ENCODE measurements around the gene NDUFB10.
"Not testable (repeated sequence)": the region's sequence is repeated elsewhere in the genome, so short reads cannot be mapped to it uniquely, and the experiment has no call there.

NDUFB10 gene

DNA sequence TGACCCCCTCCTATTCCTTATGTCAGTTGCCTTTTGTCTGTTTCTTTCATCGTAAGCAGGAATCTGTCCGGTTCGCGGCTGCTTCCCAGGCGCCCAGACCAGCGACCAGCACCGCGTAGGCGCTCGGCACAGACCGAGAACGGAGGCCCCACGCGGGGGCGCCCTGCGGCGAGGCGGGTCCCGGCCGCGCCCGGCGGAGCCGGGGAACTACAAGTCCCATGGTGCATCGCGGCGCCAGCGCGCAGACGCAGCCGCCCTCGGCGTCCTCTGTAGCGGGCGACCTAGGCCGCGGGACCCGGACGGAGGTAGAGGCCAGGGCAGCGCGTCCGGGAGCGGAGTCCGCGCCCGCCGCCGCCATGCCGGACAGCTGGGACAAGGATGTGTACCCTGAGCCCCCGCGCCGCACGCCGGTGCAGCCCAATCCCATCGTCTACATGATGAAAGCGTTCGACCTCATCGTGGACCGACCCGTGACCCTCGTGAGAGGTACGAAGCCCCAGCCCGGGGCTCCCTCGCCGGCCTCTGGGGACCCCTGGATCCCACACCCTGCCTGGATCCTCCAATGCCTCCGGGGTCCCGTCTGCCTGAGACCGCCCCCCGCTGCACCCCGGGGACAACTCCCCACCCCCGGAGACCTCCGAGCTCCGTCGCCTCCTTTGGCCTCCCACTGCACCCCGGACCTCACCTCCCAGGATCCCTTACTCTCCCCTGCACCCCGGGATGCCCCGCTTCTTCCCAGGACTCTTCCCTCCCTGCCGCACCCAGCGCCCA is at the start of gene NDUFB10:
Gene NDUFB10, plus strand, starts transcription at position 270 of the 771 bp plus-strand sequence. Its CDS starts 87 bp downstream, at position 357.
- peak; percentile 94 for DNase-seq (ENCODE audit: low spot score)

- DNase-seq (ENCODE audit: low spot score) = no peak
These were observed 49.6 kb upstream of the NDUFB10 start for GRCh38 chr16:1909561-1910231.

GRCh38 chr16:1911467-1912214 is 47.7 kb upstream of the NDUFB10 start:
- DNase-seq (ENCODE audit: low spot score) = no peak

- DNase-seq (ENCODE audit: low spot score) = no peak
These were observed 47.2 kb upstream of the NDUFB10 start for GRCh38 chr16:1912215-1912543.

GRCh38 chr16:1913327-1914083 is 45.8 kb upstream of the NDUFB10 start:
- peak; percentile 73 for DNase-seq (ENCODE audit: low spot score)

- DNase-seq (ENCODE audit: low spot score) = no peak
These were observed 45.2 kb upstream of the NDUFB10 start for GRCh38 chr16:1914084-1914608.

GRCh38 chr16:1914988-1915387 is 44.4 kb upstream of the NDUFB10 start:
- DNase-seq (ENCODE audit: low spot score) = no peak

DNA sequence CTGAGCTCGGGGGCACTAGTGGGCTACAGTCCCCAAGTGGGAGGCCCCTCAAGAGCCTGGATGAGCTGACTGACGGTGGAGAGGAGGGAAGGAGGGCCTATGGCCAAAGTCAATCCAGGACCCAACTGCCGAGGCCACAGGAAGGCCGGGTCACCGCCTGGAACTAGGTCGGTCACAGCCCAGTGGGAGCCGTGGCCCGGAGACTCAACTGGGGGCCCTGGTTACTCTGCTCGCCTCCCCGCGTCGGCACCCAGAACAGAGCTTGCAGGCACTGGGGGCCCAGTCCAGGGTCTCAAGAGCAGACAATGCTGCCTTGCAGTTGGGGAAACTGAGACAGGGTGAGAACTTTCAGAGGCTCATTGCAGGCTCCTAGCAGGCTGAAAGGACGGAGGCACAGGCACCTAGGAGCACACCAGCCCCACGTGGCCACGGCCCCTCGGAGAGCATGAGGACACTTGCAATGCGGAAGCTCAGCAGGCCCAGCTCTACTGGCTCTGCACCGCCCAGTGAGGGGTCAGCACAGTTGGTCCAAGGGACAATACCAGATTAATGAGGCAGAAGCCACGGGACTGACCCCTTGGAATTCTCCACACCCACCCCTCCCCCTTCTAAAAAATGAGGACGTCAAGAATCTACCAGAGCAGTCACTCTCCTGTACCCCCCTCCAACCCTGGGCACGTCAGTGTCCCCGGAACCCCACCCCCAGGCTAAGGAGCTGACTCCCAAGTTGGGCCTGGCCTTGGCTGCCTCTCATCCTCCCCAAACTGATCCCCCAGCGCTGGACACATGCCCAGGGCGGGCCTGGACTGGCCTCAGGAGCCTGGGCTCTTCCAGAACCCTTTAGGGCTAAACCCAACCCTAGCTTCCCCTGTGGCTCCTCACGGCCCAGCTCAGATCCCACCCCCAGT is 43.4 kb upstream of the NDUFB10 start:
- no peak for DNase-seq (ENCODE audit: low spot score)

- DNase-seq (ENCODE audit: low spot score) = no peak
These were observed 42.7 kb upstream of the NDUFB10 start for GRCh38 chr16:1916640-1916990.

DNA sequence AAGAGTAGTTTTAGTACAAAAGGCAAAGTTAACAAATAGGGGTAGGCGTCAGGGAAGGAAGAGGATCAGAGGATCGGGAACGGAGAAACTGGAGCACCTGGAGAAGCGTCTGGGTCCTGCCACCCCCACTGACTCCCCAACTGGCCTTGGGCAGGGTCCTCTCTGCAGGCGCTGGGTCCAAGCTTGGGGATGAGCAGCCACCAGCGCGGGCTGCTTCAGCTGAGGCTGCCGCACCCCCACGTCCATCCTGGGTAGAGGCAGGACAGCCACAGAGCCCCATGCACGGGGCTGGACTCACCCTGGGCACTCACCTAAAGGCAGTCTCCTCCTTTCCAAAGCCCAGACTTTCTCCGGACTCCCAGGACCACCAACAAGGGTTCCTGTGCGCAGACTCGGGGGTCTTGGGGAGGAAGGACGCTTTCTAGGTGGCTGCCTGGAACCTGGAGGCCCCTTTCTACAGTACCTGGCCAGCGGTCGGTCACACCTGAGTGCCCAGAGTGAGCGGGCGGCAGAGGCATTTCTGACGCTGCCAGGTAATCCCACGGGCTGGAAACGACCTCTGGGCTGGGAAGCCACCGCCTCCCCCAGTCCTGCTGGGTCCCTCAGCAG is 42.2 kb upstream of the NDUFB10 start:
- DNase-seq (ENCODE audit: low spot score) = no peak

DNA sequence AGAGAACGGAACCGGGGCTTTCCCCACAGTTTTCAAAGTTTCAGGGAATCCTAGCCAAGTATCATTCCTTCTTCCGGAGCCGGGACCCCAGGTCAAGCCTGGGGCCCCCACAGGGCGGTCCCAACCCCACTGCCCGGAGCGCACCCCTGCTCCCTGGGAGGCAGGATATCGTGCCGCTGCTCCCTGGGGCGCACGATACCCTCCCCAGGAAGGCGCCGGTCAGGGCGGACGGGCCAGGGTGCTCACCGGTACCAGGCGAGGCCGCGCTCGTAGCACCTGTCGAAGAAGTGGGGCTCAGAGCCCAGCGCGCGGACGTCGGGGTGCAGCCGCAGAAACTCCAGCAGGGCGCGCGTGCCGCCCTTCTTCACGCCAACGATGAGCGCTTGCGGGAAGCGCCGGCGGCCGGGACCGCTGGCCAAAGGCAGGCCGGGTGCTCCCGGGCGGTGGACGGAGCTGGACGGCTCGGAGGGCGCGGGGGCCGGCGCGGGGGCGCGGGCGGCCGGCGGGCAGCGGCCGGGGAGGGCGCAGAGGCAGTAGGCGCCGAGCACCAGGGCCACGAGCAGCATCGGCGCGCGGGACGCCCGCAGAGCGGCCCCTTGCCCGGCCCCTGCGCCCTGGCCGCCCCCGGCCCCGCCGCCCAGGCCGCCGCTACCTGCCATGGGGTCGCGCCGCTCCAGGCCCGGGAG is 41.5 kb upstream of the NDUFB10 start:
- DNase-seq (ENCODE audit: low spot score) = no peak

DNA sequence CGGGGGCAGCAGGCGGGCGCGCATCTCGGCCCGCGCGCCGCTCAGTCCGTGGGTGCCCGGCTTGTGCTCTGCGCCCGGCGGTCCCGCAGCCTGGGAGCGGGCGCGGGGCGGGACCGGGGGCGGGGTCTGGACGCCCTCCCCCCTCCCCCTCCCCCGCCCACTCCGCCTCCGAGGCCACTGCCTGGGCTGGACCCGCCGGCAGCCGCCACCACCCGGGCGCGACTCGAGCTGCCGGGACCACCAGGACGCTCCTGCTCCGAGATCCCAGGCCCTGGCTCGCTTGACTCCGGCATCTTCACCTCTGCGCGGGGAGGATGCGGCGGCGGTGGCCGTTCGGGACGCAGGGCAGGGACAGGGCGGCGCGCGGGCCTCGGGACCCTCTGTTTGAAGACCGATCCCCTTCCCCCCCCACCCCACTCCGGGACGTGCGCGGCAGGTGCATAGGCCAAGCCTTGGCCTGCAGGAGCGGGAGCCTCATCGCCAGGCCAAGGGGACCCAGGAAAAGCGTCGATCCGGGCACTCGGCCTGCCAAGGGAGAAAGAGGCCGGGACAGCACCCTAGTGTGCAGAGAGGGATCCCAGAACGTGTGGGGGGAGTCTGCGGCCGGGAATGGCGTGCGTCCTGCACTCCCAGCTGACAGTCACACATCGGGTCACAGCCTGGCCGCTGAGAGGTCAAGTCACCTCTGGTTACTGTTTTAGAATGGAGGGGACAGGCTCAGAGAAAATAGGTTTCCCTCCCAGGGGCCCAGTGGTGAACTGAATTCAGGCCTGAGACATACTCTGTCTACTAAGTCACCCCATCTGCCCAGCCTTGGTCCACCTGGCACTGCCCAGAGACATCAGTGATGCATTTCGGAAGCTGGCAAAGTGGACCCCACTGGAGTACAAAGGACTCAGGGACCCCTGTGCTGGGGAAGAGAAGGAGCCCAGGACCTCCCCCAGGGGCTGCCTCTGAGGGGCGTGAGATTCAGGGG is 40.7 kb upstream of the NDUFB10 start, which contains the start of gene HS3ST6:
Gene HS3ST6, minus strand, starts transcription at position 65 of the 976 bp plus-strand sequence. CDS start 92 bp downstream, outside the sequence.
- DNase-seq (ENCODE audit: low spot score) = no peak

GRCh38 chr16:1919327-1919998 is 39.9 kb upstream of the NDUFB10 start:
- no peak for DNase-seq (ENCODE audit: low spot score)

- not testable (repeated sequence) for DNase-seq (ENCODE audit: low spot score)
These were observed 39.2 kb upstream of the NDUFB10 start for GRCh38 chr16:1920122-1920521.

DNA sequence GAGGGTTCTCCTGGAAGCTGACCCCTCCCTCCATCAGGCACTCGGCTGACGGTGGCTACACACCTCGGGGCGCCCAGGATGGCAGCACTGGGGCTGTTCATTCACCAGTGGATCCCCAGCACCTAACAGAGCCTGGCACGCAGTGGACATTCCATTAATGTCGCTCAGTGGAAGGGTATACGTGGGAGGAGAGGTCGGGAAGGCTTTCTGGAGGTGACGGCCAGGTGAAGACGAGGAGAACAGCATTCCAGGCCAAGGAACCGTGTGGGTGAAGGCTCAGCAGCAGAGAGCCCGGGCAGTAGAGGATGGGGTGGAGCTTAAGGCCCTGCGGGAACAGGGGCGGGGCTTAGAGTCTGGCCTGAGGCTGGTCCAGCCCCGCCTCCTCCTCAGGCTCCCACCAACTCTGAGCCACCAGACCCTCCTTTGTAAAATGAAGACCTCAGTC is 38.6 kb upstream of the NDUFB10 start:
- DNase-seq (ENCODE audit: low spot score) = no peak

- no peak for DNase-seq (ENCODE audit: low spot score)
These were observed 37.0 kb upstream of the NDUFB10 start for GRCh38 chr16:1922357-1922756.

DNA sequence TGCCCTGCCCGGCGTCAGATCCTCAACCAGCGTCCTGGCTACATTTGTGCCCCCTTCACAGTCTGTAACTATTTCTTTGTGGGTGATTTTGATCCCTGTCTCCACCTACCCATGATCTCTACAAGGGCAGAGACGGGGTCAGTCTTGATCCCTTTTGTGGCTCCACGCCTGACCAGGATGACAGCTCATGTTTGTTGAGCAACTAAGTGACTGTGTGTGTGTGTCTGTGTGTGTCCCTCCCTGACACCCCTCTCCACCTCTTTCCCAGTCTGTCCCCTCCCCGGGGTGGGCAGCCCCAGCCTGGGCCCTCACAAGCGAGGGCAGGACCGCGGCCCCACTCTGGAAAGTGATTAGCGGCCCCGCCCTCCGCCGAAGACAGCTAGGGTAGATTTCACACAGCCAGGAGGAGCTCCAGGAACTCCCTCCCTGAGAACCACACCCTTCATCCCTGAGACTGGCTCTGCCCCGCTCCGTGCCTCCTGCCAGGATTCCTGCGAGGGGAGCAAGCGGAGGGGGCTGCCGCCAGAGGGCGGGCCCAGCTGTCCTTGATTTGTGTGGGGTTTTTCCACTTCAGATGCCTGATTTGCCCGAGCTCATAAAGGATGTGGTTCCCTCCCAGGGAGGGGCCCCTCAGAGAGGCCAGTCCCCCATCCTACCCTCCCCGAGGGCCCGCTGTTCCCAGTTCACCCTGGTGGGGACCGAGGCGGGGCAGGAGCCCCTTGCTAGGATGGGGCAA is 35.9 kb upstream of the NDUFB10 start:
- DNase-seq (ENCODE audit: low spot score) = peak; percentile 61
